Activated T-cell treated with anti-CD3 and anti-CD28 coated beads, Interleukin-2, amount 50 U/mL, for 48 hours (primary cell): Measurements from ENCODE around the gene CBLN3.
A peak's percentile ranks its signal among the peaks of the same experiment; 100 is the strongest.
"Not testable (repeated sequence)": the region's sequence is repeated elsewhere in the genome, so short reads cannot be mapped to it uniquely, and the experiment has no call there.

Source experiments
- DNase-seq, 2 experiments: peaks; one replicate each; pipeline ENCODE4 v3.0.0-alpha.2; 2020

The CBLN3 gene

DNA sequence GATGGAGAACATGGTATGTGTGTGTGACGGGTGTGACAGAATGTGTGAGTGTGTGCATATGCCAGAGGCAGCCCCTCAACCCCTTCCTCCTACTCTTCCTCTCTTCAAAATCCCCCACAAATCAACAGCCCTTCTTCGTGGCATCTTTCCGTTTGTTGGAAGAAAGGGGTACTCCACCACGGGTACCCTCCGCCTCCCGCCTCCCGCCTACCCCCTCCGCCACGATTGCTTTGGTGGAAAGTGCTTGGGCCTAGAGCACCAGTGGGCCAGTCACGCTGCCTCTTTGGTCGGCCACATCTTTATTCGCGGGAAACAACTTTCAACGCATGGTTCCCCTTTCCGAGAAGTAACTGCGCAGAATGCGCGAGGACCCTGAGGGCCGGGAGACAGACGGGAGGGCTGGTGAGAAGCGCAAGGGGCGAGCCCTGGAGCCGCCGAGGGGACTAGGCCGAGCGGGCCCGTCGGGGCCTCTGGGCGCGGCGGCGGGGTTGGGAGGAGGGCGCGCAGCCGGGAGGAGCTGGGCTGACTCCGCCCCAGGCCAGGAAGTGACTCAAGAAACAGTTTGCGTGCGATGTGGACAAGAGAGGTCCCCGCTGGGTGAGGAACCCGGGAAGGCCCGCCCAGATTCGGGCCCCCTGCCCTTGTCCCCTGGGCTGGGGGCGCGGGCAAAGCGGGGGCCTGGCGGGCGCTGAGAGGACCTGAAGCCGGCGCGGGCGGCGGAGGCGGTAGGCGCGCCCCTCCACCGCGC, at the start of gene CBLN3, which contains the start of gene KHNYN:
CBLN3 (minus strand) TSS at position 274 of the 748 bp plus-strand sequence. CDS start 614 bp downstream, outside the sequence.
KHNYN (plus strand) TSS at position 560 of the 748 bp plus-strand sequence. CDS start 777 bp downstream, outside the sequence.
- DNase-seq: peak; percentile 88 to 92

DNA sequence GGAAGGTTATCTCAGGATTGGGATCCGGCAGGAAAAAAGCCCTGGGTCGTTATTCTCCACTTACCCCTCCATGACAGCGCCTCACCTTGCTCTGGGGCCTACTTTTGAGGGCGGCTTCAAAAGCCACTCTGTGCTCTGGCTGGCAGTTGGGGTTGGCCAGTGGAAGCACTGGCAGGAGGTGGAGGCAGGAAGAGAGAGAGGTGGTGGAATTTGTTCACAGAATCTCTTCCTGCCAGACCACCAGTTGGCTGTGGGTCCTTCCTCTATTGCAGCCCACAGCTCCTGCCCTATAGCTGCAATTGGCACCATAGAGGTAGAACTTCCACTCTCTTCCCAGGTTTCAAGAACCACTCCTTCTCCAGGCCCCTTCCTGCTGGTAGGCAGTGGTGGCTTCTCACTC, 45.8 kb upstream of the CBLN3 start:
- no peak for DNase-seq

DNA sequence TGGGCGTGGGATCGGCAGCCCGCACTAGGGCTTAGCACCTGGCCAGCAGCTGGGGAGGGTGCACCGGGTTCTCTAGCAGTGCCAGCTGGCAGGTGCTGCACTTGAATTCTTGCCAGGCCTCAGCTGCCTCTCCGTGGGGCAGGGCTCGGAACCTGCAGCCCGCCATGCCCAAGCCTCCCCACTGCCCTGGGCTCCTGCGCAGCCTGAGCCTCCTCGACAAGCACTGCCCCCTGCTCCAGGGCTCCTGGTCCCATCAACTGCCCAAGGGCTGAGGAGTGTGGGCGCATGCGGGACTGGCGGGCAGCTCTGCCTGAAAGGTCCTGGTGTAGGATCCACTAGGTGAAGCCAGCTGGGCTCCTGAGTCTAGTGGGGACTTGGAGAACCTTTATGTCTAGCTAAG, 43.7 kb upstream of the CBLN3 start:
- no peak for DNase-seq

DNA sequence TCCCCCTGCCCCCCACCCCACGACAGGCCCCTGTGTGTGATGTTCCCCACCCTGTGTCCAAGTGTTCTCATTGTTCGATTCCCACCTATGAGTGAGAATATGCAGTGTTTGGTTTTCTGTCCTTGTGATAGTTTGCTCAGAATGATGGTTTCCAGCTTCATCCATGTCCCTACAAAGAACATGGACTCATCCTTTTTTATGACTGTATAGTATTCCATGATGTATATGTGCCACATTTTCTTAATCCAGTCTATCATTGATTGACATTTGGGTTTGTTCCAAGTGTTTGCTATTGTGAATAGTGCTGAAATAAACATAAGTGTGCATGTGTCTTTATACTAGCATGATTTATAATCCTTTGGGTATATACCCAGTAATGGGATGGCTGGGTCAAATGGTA, 41.0 kb upstream of the CBLN3 start:
- DNase-seq: not testable (repeated sequence)

DNA sequence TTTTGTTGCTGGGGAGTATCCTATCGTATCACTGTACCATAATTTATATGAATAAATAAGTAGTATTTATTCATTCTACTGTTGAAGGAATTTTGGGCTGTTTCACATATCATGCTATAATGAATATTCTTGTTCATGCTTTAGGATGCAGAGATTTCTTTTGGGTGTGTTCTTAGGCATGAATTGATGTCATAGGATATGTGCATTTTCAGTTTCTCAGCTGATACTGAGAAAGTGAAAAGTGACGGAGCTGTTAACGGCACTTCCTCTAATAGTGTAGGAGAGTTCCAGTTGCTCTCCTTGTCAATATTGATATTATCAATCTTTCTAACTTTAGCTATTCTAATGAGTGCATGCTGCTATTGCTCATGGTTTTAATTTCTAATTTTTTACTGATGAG, 36.3 kb upstream of the CBLN3 start:
- DNase-seq: no peak

DNA sequence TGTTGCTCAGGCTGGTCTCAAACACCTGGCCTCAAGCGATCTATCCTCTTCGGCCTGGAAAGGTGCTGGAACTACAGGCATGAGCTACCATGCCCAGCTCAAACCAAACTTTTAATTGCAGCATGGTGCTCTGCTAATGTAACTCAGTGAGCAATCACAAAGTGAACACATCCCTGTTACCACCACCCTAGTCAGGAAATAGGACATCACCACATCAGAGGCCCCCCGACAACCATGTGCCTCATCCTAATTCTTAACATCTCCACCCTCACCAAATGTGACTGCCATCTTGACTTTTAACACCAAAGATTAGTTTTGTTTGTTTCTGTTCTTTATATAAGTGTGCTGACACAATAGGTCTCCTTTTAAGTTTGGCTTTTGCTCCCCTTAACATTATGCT, 35.9 kb upstream of the CBLN3 start:
- no peak for DNase-seq

DNA sequence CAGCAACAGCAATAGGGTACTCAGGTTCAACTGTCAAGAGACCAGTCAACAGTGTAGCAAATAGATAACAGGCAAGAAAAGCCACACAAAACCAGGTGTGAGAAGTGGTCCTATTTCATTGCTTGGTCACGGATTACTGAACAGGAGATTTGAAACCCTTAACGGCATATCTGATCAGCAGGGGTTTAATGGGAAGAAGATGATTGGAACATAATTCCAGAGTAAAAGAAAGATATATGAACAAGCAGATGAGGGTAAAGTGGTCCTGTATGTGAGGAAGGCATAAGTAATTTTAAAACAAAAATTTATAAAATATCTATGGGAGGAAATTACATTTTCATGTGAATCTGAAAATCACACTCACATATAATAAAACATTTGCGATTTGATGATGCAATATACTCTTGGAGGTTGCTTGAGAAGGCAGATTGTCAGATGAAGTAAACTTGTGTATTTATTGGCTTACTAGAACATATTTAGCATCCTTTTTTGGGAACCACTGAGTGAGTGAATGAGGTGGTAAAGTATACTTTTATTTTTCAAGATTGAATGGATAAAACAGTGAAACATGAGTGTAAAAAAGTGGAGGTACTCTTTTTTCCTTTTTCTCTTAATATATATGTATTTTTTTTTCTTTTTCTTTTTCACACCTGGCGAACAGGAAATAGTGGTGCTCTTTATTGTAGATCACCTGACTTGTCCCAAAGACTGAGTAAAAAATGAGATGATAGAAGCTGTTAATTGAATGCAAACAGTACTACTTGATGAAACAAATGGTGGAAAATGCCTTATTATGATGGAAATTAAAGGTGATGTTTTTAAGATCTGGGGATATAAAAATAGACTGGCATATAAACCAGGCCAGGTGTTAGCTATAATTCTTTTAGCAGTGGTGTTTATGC, 34.7 kb upstream of the CBLN3 start:
- DNase-seq: no peak

DNA sequence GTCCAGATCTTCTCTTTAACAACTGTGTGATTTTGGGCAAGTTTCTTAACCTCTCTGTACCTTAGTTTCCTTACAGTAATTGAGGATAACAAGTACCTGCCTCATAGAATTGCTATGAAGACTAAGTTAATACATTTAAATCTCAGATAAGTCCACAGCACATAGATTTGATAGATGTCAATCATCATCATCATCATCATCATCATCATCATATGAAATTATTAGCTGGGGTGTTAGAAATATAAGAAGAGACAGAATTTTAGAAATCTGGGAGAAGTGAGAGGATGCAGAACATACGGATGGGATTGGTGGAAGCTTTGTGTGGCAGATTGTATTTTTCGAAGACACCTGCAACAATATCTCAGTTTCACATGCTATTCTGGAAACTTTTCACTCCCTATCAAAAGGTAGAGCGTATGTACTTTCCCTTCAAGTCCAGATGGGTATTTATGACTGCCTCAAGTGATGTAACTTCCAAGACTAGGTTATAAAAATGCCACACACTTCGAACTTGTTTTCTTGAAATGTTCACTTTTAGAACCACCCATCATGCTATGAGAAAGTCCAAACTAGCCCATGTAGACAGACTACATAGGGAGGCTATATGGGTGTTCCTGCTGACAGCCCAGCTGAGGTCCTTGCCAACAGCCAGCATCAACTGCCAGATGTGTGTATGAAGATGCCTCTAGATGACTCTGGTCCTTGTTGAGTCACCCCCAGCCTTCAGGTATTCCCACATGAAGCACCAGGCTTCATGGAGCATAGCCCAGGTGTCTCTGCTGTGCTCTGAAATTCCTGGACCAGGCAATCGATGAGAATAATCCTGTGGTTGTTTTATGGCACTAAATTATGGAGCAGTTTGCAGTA, 33.8 kb upstream of the CBLN3 start:
- DNase-seq: no peak

DNA sequence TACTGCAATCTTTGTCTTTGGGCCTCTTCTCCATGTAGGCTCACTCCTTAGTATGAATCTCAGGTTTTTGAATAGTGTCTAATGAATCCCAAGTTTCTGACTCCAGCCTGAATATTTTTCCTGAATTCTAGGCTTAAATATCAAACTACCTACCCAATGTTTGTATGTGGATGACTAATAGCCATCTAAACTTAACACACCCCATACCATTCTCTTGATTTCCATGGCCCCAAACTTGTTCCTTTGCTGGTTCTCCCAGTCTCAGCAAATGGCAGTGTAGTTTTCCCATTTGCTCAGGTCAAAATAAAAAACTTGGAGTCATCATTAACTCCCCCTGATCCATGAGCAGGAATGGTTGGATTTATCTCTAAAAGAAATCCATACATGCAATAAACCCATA, 31.9 kb upstream of the CBLN3 start:
- no peak for DNase-seq

DNA sequence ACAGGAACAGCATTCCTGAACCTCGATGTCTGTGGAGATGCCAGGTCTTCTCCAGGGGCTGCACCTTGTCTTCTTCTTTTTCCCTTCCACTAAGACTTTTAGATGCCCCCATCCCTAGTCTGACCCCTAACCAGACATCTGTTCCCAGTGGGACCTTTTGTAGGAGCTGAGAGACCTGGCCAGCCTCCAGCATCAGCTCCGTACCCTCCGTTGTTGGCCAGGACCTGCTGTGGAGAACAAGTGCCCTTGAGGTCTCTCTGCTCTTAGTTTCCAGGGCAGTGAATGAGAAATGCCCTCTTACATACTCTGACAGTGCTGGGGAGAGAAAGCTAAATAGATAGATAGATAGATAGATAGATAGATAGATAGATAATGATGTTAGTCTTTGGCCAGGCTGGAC, 29.9 kb upstream of the CBLN3 start:
- DNase-seq: no peak

DNA sequence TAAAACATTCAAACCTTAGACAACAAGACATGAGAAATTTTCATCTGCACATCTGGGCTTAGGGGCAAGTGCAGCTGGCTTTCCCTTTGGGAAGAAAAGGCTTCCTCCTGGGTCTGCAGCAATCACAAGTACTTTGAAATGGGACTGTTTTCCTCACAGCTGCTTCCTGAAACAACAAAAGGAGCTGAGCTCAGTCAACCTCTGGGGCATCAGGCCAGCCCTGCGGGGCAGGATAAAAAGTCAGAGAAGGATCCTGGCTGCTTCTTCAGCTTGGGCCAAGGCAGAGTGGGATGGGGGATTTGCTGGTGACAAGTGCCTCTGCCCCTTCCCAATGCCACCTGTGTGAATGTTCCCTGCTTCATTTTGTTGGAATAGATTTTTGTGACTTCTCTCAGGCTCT, 29.3 kb upstream of the CBLN3 start:
- no peak for DNase-seq

DNA sequence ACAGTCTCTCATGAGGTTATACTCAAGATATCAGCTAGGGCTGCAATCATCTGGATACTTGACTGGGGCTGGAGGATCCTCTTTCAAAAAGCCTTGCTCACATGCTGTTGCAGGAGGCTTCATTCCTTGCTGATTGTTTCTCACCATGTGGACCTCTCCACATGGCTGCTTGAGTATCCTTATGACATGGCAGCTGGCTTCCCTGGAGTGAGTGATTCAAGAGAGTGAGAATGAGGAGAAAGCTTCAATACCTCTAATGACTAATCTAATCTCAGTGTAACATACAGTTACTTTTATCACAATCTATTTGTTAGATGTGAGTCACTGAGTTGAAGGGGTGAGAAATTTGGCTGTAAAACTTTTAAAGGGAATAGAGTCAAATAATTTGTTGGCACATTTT, 27.5 kb upstream of the CBLN3 start:
- no peak for DNase-seq

DNA sequence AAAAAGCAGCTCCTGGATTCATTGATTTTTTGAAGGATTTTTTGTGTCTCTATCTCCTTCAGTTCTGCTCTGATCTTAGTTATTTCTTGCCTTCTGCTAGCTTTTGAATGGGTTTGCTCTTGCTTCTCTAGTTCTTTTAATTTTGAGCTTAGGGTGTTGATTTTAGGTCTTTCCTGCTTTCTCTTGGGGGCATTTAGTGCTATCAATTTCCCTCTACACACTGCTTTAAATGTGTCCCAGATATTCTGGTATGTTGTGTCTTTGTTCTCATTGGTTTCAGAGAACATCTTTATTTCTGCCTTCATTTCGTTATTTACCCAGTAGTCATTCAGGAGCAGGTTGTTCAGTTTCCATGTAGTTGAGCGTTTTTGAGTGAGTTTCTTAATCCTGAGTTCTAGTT, 21.4 kb upstream of the CBLN3 start:
- not testable (repeated sequence) for DNase-seq

DNA sequence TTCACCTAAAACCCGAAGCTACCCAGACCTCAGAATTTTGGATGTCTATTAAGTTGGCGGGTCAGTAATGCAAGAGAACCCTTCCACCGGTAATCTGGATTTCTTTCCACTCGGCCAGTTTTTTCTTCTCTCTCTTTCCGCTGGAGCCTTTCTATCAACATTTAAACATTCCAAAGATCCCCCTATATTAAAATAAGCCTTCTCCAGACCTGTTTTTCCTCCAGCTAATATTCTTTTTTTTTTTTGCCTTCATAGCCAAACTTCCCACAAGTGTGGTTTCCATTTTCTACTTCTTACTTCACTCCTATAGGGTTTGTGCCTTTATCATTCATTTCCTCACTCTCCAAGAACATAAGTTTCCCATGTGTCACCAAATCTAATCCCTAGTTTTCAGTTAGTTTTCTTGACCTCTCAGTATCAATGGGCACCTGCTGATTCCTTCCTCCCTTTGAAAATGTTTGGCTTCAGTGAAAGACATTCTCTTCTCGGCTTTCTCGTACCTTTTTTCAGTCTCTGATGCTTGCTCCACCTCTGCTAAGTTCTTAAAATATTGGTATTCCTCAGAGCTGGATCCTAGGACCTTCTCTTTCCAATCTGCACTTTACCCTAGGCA, 13.7 kb upstream of the CBLN3 start:
- DNase-seq: no peak

DNA sequence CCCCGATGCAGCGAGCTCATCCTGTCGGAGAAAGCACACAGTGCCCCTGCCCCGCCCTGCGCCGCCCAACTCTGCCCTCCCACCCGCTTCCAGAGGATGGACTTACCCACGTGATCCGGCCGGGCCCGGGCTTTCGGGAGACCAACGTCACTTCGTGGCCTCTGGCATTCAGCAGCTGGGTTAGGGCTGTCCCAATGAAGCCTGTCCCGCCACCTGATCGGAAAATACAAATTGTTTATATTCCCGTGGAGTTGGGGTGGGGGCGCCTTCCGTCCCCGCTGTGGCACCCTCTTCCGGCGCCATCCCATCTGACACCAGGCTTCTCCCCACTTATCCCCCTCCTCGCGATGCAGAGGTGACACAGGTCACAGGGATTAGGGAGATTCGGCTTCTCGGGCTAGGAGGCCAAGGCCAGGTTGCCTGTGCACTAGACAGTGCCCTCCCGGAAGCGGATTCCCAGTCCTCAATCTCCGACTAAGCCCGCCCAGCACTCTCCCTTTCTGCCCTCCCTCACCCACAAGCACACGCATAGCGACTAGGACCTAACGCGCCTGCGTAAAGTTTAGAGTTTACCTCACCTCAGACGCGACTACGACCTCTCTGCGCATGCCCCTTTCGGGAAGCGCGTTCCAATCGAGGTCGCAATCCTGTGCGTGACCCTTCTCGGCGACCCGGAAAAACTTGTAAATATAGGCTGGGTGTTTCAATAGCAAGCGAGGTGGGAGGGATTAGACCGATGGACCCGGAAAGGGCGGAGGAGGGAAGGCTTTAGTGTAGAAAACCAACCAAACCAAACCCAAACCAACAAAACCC, 13.0 kb upstream of the CBLN3 start, which contains the start of gene SDR39U1:
SDR39U1 (minus strand) TSS at position 537 of the 813 bp plus-strand sequence; CDS start at position 530, 7 bp downstream.
- DNase-seq: peak; percentile 95 to 96

DNA sequence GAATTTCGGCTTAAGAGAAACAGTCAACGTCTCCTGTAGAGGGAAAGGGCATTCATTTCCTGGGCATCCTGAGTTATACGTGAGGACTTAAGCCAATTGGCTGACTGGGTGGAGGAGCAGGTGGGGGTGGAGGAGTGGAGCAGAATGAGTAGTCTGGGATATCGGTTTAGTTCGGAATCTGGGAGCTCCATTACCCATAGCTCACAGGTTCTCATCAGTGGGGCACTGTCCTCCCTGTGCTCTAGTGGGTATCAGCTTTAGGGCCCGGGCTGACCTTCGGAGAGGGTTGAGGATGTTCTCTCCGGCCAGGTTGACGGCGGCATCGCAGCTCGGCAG, 12.4 kb upstream of the CBLN3 start:
- DNase-seq: no peak

DNA sequence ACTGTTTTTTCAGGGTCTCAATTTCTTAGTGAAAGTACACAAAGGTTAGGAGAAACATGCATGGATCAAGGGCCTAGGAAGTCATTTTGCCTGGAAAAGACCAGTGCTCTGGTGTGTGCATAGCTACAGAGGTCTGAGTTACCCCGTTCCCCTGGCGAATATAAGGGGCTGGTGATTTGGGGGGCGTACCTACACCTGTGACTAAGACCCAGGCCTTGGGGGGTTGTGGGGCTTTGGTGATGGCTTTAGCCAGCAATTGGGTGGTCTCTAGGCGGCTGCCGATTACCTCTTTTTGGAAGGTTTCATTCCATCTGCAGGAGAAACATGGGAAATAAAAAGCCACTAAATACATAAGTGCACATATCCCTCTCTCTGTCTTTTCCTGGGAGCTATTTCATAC, 12.0 kb upstream of the CBLN3 start:
- DNase-seq: no peak

DNA sequence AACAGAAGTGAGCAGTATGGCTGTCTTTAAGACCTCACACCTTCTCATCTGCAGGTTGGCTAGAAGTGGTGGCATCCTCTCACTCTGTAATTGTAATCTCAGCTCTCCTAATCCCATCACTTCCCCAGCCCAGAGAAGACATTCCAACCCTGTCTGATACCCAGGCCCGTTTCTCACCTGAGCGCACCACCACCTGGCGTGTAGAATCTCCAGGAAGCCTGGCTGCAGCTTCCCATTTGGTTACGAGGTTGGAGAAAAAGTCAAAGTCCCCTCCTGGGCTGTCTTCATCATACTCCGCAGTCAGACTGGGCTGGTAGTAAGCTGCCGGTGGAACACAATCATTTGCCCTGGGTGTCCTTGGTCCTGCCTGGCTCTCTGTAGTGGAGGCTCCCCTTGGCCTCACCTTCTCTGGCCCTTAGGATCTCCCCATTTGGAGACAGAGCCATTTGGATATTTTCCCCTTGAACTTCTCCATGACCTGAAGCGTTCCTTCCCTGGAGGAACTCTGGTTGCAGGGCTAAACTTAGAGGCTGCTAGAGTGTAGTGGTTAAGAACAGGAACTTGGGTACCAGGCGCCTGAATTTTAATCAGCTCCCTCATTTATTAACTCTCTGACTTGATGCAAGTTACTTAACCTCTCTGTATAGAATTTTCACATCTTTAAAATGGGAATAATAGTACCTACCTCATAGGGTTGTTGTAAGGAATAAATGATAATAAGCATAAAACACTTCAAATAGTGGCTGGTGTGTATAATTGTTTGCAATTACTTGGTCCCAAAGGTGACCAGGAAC, 11.3 kb upstream of the CBLN3 start:
- DNase-seq: no peak

DNA sequence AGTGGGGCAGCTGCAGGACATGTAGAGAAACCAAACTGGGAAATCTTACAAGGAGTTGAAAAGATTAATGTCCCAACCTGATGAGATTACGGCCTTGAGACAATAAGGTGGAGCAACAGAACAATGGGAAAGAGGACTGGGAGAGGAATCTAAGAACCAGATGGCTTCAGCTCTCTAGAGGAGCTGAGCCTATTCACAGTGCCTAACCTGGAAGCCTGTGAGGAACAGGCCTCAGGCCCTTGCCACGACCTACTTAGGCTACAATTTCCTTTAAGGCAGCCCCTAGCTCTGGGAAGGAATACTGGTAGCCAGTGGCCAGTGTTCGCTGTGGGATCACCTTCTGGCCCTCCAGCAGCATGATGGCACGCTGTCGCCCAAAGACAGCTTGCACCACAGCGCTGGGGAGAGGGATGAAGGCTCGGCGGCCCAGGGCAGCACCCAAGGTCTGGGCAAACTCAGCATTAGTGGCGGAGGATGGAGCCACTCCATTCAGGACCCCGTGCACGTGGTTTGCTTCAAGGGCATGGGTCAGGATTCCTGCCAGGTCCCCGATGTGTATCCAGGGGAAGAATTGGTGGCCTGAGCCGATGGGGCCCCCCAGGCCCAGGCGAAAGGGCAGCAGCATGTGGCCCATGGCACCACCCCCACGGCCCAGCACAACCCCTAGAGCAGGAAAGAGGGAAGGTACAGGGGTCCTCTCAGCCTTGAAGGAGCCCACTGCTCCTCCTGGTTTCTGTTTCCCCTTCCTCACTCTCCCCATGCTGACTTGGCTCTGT, 10.6 kb upstream of the CBLN3 start:
- no peak for DNase-seq

DNA sequence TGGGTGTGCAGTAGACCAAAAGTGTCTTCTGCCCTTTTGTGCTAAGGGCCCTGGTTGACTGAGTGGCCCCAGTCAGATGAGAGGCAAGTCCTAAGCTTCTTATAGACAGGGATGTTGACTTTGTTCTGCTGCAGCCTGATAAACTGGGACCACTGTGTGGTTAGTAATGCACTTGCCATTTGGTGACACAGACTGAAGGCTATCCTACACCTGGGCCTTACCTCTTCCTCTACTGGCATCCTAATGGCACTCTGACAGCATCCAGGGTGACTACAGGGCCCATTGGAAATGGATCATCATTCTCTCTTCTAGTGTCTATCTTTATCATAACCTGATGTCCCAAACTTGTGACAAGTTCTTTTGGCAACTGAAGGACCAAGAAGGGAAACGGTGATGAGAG, 9.8 kb upstream of the CBLN3 start:
- DNase-seq: no peak
